Measurements from ENCODE around the gene ANXA2R. TPM values are rescaled to one million over a fixed set of nuclear protein-coding genes. Genes with fewer than 3 reads are reported as not detected.
"Not testable (repeated sequence)": the region's sequence is repeated elsewhere in the genome, so short reads cannot be mapped to it uniquely, and the experiment has no call there.

The ANXA2R gene
- total RNA-seq, 1 donor from 2014 or later, result 2.7 TPM

- DNase-seq, result not testable (repeated sequence)
Measured at GRCh38 chr5:43060020-43060419, 19.9 kb upstream of the ANXA2R start.

- not testable (repeated sequence) for DNase-seq
Measured at GRCh38 chr5:43055098-43055497, 15.0 kb upstream of the ANXA2R start.

DNA sequence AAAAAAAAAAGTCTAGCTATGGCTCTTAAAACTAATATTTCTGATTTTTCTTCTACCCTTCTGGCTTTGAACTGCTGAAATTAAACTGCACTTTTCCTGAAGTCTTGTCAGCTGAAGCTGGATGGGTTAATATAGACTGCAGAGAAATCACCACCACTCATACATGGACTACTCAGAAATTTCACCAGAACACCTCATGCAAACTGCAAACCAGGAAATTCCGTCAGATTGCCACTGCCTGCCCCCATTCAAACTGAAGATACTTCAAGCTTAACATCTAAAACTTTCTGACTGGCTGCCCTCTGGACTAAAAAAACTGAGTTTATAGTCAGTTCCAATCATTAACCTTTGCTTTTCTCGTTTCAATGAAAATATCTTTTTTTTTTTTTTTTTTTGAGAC is 11.6 kb upstream of the ANXA2R start:
- DNase-seq, result no peak

DNA sequence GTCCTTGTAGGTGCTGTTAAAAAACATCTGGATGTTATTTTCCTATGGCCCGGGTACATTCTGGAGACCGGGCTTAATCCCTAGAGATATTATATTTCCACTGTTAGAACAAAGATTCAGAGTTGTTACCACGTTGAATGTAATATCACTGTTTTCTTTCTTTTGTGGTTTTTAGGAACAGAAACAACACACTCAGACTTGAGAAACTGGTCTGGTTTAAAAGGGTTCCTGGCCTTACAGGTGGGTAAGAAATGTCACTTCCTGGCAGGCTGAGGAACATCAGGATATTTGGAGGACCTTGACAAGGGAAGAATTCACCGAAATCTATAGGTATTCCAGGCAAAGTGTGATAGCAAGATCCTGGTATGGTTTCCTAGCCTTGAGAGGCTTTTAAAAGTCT is 10.3 kb upstream of the ANXA2R start:
- DNase-seq, result no peak

- no peak for DNase-seq
Measured at GRCh38 chr5:43049236-43049635, 9.1 kb upstream of the ANXA2R start.

GRCh38 chr5:43046474-43046873 is 6.4 kb upstream of the ANXA2R start:
- DNase-seq, result no peak

- no peak for DNase-seq
Measured at GRCh38 chr5:43045236-43045635, 5.1 kb upstream of the ANXA2R start.

DNA sequence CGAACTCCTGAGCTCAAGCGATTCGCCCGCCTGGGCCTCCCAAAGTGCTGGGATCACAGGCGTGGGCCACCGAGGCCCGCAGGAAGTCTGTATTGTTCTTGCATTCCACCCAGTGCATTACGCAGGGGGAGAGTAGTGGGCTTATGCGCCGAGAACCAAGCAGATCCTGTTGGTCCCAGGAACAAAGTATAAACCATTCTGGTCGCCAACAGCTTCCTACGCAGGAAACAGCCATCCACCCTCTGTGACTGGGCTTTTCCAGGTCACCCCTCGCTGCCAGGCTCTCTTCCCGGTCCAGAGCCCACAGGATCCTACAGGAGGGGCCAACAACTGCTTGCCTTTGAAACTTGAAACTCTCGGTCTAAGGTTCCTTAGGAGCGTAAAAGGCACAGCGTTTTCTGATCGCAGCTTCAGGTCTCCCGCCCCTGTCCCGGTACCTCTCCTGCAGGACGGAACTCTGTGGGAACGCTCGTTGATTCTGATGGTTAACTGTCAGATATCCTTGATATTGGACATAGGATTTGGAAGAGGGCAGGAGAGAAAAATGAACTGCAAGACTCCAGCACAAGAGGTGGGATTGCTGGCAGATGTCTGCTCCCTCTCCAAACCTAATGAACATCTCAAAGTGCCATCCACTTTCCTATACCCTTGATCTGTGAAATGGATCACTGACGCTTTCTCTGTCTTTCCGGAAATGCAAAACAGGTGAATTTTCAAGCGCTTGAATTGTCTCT is 4.2 kb upstream of the ANXA2R start:
- DNase-seq, result peak; percentile 13

- no peak for DNase-seq
Measured at GRCh38 chr5:43043400-43043756, 3.3 kb upstream of the ANXA2R start.

DNA sequence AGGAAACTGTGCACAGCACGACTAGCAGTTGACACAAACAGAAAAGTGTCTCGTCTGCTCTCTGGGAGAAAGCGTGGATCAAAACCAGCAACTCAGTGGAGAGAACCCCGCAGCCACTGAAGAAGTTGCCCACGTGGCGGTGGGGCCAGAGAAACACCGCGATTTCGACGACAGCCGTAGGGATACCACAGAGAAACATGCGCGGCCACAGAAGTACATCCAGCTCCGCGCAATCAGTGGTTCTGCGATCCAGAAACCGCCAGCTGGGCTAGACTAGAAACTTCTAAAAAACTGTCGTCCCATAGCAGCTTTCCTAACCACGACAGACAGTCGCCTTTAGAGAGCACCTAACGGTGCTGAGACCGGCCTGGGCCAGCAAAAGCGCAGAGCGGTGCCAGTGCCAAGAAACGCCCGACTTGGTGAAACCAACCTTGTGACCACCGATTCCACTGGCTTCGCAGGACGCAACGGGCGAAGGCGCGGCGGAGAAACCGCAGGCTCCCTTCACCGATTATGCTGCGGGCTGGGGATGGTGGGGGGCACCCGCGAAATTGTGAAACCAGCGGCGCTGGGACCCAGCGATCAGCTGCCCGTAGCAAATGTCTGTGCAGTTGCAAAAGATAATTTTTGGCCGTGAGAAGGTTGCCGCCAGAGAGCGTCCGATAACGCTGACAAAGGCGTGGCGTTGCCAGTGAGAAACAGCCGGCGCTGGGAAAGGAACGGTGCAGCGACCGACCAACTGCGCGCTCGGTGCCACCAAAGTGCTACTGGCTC is 2.7 kb upstream of the ANXA2R start:
- peak; percentile 77 for DNase-seq

DNA sequence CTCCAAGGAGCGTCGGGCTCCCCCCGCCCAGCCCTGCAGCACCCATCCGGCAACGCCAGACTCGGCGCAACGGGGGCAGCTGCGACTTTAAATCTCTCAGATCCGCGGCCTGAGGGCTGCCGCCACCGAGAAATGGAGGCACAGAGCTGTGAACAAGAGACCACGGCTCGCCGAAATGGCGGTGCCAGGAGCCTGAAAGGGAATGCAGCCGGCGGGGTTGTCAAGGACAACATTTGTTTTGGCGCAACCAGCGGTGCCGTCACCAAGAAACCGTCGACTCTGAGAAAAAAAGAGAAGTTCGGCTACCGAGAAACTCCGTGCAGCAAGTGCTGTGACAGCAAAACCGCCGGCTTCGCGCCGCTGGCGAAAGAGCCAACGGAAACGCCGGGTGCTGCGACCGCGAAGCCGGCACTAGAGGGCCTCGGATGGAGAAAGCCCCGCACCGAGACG is 2.1 kb upstream of the ANXA2R start:
- DNase-seq, result peak; percentile 79

DNA sequence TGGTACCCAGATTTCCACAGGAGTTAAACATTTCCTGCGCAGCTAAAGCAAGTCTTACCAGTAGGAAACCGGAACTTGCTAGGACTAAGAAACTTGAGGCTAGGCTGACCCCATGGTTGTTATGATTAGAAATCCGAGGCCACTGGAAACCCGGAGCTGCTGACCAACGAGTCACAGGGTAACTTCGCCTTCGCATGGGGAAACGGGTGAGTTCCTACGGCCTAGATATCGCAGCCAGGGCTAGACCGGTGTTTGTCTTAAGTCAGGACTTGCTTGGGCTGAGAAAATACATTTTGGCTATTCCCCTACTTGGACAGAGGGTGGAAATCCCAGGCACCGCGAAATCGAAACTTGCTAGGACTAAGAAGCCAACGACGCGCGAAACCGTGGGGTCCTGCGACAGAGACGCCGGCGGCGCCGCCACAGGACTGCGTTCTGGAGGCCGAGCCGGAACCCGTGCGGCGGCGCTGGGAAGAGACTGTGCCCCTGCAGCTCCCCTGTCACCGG is 1.6 kb upstream of the ANXA2R start:
- DNase-seq, result peak; percentile 69

DNA sequence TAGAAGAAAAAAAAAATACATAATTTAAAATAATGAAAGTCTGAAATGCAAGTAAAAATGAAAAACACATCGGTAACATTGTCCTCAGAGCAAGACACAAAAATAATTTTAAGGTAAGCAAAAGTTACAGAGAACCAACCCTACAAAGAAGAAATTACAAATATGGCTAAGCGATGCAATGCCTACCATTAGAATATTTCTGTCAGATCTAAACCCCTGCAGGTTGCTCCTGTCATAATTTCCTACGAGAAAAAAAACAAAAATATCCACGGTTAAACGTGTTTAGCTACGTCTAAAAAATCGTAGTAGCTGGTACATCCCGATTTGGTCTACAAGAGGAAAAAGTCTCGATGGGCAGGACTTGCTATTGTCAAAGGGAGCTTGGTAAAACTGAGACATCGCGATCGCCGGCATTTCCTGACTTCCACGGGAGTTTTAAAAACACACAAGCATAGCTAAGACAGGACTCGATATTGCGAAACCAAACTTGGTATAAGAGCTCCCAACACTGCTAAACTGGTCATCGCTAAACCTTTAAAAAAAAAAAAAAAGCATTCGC is 1.1 kb upstream of the ANXA2R start:
- DNase-seq, result no peak

DNA sequence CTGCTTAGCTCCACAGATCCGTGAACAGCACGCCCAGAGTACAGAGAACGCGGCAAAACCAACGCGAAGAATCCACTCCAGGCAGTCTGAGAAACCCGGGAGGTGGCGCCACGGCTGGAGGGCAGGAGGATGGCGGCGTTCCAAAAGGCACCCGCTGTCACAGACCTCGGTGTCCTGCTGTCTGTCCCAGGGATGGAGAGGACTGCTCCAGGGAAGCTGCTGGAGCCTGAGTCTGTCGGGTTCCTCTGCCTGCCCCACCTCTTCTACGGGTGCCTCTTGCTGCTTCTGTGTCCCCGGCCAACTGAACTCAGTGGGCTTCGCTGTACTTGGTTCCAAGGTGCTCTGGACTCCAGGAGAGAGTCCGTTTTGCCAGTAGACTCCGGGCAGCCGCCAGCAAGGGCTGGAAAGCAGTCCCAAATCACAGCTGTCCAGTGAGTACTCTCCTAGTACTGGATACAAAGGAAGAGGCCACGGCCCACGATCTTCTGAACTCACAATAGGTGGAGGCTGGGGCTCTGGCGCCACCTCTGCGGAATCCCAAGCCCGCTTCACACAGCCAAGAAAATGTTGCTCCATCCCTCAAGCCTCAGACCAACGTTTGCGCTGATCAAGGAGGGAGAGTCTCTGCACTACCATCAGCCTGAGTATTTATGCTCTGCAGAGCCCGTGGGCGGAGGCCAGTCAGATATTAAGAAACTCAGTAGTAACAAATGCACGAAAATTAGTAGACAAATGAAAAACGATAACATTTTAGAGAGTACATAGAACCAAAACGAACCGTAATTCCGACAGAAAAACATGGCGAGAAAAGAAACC is 440 bp downstream of the ANXA2R start:
- no peak for DNase-seq

DNA sequence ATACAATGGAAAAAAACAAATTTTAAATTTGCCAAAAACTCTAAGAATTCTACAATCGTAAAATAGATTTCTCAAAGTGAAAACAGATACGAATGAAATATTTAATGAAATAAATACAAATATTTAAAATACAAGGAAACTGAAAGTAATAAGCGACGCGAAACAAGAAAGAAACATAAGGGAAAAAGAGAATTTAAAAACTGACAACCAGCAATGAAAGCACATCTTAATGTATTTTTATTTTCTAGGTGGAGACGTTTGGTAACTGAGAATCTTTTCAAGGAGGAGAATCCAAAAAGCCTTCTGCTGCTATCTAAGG is 1.0 kb downstream of the ANXA2R start:
- peak; percentile 51 for DNase-seq

DNA sequence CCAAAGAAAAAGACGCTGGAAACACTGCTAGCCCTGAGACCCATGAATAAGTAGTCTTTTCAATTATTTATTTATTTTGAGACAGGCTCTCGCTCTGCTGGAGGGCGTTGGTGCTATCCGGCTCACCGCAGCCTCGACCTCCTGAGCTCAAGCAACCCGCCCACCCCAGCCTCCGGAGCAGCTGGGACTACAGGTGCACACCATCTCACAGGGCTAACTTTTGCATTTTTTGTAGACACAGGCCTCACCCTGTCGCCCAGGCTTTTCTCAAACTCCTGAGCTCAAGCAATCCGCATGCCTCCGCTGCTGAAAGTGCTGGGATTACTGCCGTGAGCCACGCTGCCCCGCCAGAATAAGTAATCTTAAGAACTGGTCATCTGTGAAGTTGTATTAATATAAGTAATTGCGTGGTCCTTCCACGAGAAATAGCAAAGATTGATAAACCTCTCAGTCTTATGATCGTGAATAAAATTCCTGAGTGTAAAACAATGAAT is 1.6 kb downstream of the ANXA2R start:
- DNase-seq, result peak; percentile 25

DNA sequence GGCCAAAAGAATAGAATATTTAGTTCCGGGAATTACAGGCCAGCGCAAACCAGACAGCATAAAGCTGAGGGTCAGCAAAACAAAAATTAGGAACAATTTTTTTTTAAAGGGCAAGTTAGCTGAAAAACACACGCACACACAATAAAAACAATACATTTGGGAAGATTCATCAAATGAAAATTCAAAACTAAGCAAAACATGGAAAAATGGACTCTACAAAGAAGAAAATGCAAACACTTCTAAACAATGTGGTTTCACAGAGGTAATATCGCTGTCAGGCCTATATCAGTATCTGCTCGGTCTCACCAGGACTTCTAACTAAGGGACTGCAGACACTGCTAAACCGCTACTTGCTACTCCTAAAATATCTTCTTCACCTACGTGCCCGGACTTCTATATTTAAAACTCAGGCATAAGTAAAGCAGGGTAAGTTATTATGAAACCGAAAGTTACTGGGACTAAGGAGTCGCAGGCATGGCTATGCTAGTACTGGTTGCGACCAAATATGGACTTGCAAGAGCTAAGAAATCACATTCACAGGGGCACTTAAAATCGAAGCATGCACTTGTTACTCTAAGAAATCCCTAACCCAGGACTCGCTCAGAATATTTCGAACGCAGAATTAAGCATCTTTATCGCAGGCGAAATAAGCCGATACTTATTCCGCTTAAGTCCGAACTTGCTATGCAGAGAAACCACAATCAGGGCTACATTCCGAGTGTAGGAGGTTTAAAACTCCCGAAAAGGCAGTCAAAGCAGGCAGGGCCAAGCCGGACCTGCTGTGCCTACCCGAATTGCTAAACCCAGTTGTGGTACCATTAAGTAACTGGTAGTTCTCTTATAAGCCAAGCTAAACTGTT is 2.3 kb downstream of the ANXA2R start:
- DNase-seq, result peak; percentile 60

DNA sequence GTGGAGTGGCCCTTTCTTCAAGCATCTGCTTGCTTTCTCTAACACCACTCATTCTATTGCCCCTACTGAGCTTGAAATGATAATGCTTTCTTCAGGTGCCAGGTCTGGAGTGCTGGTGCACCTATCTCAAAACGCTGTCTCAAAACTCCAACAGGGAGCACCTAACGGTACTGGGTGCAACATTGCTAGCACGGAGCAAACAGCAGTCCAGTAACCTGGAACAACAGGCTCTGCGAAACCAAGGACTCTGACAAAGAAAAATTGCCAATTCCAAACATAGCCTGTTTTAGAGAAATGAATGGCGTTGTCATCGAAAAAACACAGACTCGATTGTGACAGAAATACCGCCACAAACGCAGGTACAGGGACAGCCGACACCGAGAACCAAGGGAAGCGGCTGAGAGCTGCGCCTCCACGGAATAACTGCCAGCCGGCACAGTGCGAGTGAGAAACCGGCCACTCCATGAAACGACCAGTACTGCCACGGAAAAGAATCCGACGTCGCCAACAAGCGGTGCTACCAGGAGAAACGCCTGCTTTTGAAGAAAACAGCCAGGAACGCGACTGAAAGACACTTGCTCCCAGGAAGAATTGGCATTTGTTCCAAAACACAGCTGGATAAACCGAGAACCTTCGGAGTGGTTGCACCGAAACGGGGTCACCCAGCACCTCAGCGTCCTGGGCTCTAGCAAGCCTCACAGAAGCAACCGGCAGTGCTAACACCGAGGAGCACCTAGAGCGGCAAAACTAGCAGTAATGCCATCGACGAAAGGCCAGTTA is 3.1 kb downstream of the ANXA2R start:
- peak; percentile 55 for DNase-seq

DNA sequence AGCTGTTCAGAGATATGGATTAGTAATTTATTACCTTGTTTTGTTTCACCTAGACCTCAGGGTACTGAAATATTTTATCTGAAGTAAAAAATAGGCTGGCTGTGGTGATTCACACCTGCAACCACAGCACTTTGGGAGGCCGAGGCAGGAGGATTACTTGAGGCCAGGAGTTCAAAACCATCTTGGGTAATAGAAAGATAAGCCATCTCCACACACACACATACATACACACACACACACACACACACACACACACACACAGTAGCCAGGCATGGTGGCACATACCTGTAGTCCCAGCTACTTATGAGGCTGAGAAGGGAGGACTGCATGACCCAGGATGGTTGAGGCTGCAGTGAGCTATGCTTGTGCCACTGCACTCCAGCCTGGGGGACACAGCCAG is 3.7 kb downstream of the ANXA2R start:
- no peak for DNase-seq

GRCh38 chr5:43034591-43034968 is 5.5 kb downstream of the ANXA2R start:
- DNase-seq, result no peak
